ENCODE results near the gene TMEM237.

- no peak for TF ChIP-seq POLR2A (IDR thresholded peaks at IDR 0.05)
- TF ChIP-seq, protein P1, sequence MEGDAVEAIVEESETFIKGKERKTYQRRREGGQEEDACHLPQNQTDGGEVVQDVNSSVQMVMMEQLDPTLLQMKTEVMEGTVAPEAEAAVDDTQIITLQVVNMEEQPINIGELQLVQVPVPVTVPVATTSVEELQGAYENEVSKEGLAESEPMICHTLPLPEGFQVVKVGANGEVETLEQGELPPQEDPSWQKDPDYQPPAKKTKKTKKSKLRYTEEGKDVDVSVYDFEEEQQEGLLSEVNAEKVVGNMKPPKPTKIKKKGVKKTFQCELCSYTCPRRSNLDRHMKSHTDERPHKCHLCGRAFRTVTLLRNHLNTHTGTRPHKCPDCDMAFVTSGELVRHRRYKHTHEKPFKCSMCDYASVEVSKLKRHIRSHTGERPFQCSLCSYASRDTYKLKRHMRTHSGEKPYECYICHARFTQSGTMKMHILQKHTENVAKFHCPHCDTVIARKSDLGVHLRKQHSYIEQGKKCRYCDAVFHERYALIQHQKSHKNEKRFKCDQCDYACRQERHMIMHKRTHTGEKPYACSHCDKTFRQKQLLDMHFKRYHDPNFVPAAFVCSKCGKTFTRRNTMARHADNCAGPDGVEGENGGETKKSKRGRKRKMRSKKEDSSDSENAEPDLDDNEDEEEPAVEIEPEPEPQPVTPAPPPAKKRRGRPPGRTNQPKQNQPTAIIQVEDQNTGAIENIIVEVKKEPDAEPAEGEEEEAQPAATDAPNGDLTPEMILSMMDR (IDR thresholded peaks at IDR 0.05), result no peak
These were observed 13.4 kb upstream of the TMEM237 start for GRCh38 chr2:201656740-201657139.
